ENCODE data around the gene FBXL13. TPM values are rescaled to one million over a fixed set of nuclear protein-coding genes. Genes with fewer than 3 reads are reported as not detected.

Gene FBXL13
- total and polyA plus RNA-seq, 2 of the 8 experiments (the other 6 are each of a cell fraction or from before 2014, with no cell fraction given) = 1.2 to 2.8 TPM

GRCh38 chr7:102859799-102860125 lies 214.8 kb downstream of the FBXL13 start:
- no peak overlapping the region for H2BK15ac ChIP-seq (ENCODE audit: low read length)
- H3K4me3 ChIP-seq (ENCODE audit: extremely low read depth in 1 of 4, insufficient read depth in 2 of 4, low read depth in 3 of 4, low read length in 4 of 4) = no peak overlapping the region
- H3K23me2 ChIP-seq (ENCODE audit: low read depth, low read length) = no peaks in the 10 kb centered on the region
- H3K9ac ChIP-seq (replicated peaks in 1 of 4; ENCODE audit: extremely low read depth in 1 of 4, low read depth in 3 of 4, low read length in 3 of 4) = no peak overlapping the region
- WGBS, 2 experiments (ENCODE audit: extremely low coverage in 1 of 2, insufficient coverage in 1 of 2, insufficient read length in 1 of 2, insufficient replicate concordance in 2 of 2, low coverage in 1 of 2, low lambda C conversion rate in 2 of 2, missing lambda C conversion rate in 1 of 2) = 83% methylated on average over 3 of the region's 3 CpGs; no CpG with 5 or more reads in 1 of the 2 experiments
- no peak overlapping the region for H2BK5ac ChIP-seq (ENCODE audit: low read depth, low read length)
- peaks cover 0 to 4% (median 1%) of the 10 kb centered on the region in 4 experiments; a peak in 2 of 7 replicates for H3K4me1 ChIP-seq (replicated peaks in 1 of 4; ENCODE audit: control insufficient read depth in 3 of 4, insufficient read depth in 4 of 4, low read length in 3 of 4)
- no peak overlapping the region for H4K91ac ChIP-seq (replicated peaks; ENCODE audit: insufficient read length, low read length)
- H3K79me1 ChIP-seq (ENCODE audit: low read depth, low read length) = no peaks in the 10 kb centered on the region
- no peak overlapping the region for H4K8ac ChIP-seq (ENCODE audit: extremely low read depth, insufficient read depth, low read length)
- no peak overlapping the region for H2AK5ac ChIP-seq (ENCODE audit: low read depth, low read length)
- DNase-seq (ENCODE audit: low read depth in 1 of 2, low spot score in 2 of 2) = no peak
- H2BK12ac ChIP-seq (ENCODE audit: low read depth, low read length) = no peak overlapping the region
- no peaks in the 10 kb centered on the region for H4K20me1 ChIP-seq (replicated peaks in 1 of 2; ENCODE audit: control insufficient read depth in 1 of 2, insufficient read depth in 2 of 2, low read length in 2 of 2)
- CTCF ChIA-PET (ENCODE audit: partially characterized antibody) = no interaction called here
- no peak overlapping the region for H2BK20ac ChIP-seq (ENCODE audit: low read length)
- FAIRE-seq = no peak
- H3K23ac ChIP-seq (ENCODE audit: insufficient read length) = no peak overlapping the region
- H3K4me2 ChIP-seq (ENCODE audit: insufficient read depth in 1 of 2, low read depth in 2 of 2, low read length in 2 of 2) = 0 out of 4 replicates have a peak overlapping the region, but pooled peaks have one; percentile 0 to 16
- no peaks in the 10 kb centered on the region for H3K79me2 ChIP-seq (ENCODE audit: control insufficient read depth in 1 of 2, insufficient read depth in 2 of 2, low read length in 2 of 2)
- H3K4ac ChIP-seq (replicated peaks; ENCODE audit: insufficient read length, low read depth, low read length) = no peak overlapping the region
- H3K36me3 ChIP-seq (ENCODE audit: control insufficient read depth in 2 of 4, insufficient read depth in 4 of 4, low read length in 3 of 4) = no peaks in the 10 kb centered on the region
- POLR2A ChIA-PET (ENCODE audit: partially characterized antibody) = no interaction called here
- H3K56ac ChIP-seq (replicated peaks; ENCODE audit: insufficient read length, low read depth, low read length) = no peak overlapping the region
- H4K5ac ChIP-seq (ENCODE audit: insufficient read length, low read depth, low read length) = no peak overlapping the region
- no peak overlapping the region for H3K27ac ChIP-seq (ENCODE audit: low read depth, low read length)
- no peak overlapping the region for H3K18ac ChIP-seq (ENCODE audit: extremely low read depth, low read length)
- H2AFZ ChIP-seq (ENCODE audit: low read length) = no peak overlapping the region
- no peaks in the 10 kb centered on the region for H3K9me3 ChIP-seq (ENCODE audit: insufficient read depth in 2 of 2, low read depth in 1 of 2, low read length in 1 of 2)
- H3K27me3 ChIP-seq (replicated peaks in 1 of 4; ENCODE audit: control insufficient read depth in 3 of 4, extremely low read depth in 1 of 4, insufficient read depth in 3 of 4, low read length in 3 of 4) = no peaks in the 10 kb centered on the region
- no peak overlapping the region for H3K14ac ChIP-seq (ENCODE audit: insufficient read length)
- no peak overlapping the region for H2BK120ac ChIP-seq (replicated peaks; ENCODE audit: low read depth, low read length)
- TF ChIP-seq TCF12 (IDR thresholded peaks at IDR 0.05; ENCODE audit: low read depth, low read length) = no peak
- no peak for TF ChIP-seq JUND (IDR thresholded peaks at IDR 0.05; ENCODE audit: low read length)
- no peak for TF ChIP-seq NANOG (IDR thresholded peaks at IDR 0.05; ENCODE audit: insufficient read depth, low read depth, low read length, poor library complexity, severe bottlenecking)
- TF ChIP-seq FOSL1 (IDR thresholded peaks at IDR 0.05; ENCODE audit: insufficient read depth, low read depth, low read length) = no peak
- TF ChIP-seq BCL11A (IDR thresholded peaks at IDR 0.05; ENCODE audit: low read depth in 2 of 2, low read length in 2 of 2) = no peak
- TF ChIP-seq SP2 (IDR thresholded peaks at IDR 0.05; ENCODE audit: low read length) = no peak
- TF ChIP-seq TEAD4 (IDR thresholded peaks at IDR 0.05; ENCODE audit: low read depth, low read length) = no peak
- no peak for TF ChIP-seq ATF3 (IDR thresholded peaks at IDR 0.05; ENCODE audit: insufficient read depth, low read depth, low read length)
- TF ChIP-seq CTBP2 (IDR thresholded peaks at IDR 0.05; ENCODE audit: borderline replicate concordance, insufficient read depth, insufficient read length, low read length) = no peak
- no peak for TF ChIP-seq EP300 (IDR thresholded peaks at IDR 0.05; ENCODE audit: borderline replicate concordance in 1 of 2, low read depth in 2 of 2, low read length in 2 of 2)
- TF ChIP-seq GTF2F1 (IDR thresholded peaks at IDR 0.05; ENCODE audit: borderline replicate concordance, low read depth, low read length) = no peak
- TF ChIP-seq CBX5 (IDR thresholded peaks at IDR 0.05; ENCODE audit: low read depth, low read length) = no peak
- TF ChIP-seq EZH2 (IDR thresholded peaks at IDR 0.05; ENCODE audit: low read depth, low read length, severe bottlenecking) = no peak
- TF ChIP-seq ASH2L (IDR thresholded peaks at IDR 0.05; ENCODE audit: low read length) = no peak

Measured in H1 (cell line).